Measurements from ENCODE around the gene WNT4.

WNT4 gene

GRCh38 chr1:22143065-22144033 is at the start of gene WNT4:
TSS of gene WNT4 (minus strand) at chr1:22143097. CDS start at chr1:22142922, 175 bp downstream.
- peak; percentile 33 for DNase-seq

DNA sequence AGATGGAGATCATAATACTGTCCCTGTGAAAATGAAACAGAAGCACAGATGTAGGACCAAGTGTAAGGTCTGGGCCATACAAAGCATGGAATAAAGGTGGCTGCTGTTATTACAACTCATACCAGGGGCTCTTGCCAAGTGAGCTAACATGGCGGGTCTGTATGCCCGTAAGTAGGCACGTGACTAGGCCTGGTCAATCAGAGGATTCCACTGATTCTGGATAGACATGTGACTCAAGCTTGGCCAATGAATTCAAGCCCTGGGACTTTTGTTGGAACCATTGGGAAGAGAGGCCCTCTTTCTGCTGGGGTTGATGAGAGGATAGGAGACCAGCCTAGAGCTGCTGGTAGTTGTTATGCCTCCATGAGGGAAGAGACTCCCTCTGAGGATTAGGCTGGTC is 47.8 kb upstream of the WNT4 start:
- no peak for DNase-seq

- DNase-seq, result no peak
These were observed 47.4 kb upstream of the WNT4 start for GRCh38 chr1:22190251-22190650.

- DNase-seq, result no peak
These were observed 46.7 kb upstream of the WNT4 start for GRCh38 chr1:22189619-22190018.

DNA sequence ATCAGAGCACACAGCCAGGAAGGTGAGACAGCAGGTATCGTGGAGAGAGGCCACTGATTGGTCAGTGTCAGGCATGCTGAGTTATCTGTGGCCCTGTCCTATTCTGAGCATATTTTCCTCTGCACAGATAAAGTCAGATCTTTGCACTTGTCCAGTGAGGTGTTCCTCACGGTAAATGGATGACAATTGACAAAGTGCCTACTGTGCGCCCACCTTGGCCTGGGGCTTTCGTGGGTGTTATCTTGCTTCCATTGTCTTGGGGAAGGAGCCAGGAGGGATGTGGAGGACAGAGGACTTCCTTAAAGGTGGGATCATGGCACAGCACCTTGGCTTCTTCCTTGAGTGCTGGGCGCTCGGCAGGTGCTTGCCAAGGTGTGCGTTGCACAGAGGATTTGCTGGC is 46.0 kb upstream of the WNT4 start:
- no peak for DNase-seq

DNA sequence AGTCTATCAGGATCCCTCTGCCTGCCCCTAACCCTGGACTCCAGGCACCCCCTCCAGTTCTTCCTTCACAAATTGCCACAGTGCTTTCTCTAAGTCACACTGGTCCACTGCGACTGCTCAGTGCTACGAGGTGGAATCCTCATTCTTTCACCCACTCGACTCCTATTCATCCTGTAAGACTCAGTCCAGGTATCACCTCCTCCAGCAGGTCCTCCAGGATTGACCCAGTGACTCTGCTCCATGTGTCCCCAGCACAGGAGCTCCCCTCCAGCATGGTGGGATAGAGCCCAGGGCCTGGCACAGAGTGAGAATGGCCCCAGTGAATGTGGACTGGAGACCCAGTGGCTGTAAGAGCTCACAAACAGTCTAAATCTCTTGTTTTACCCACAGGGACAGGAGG is 45.5 kb upstream of the WNT4 start:
- no peak for DNase-seq

DNA sequence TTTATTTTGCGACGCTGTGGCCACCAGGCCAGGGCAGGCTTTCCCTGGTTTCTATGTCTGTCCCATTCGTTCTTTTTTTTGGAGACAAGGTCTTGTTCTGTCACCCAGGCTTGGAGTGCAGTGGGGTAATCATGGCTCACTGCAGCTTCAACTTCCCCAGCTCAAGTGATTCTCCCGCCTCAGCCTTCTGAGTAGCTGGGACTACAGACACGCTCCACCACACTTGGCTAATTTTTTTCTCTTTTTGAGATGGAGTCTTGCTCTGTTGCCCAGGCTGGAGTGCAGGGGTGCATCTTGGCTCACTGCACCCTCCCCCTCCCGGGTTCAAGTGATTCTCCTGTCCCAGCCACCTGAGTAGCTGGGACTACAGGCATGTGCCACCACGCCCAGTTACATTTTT is 43.4 kb upstream of the WNT4 start:
- no peak for DNase-seq

GRCh38 chr1:22184892-22185612 is 42.2 kb upstream of the WNT4 start:
- peak; percentile 19 for DNase-seq

GRCh38 chr1:22184454-22184853 is 41.6 kb upstream of the WNT4 start:
- no peak for DNase-seq

DNA sequence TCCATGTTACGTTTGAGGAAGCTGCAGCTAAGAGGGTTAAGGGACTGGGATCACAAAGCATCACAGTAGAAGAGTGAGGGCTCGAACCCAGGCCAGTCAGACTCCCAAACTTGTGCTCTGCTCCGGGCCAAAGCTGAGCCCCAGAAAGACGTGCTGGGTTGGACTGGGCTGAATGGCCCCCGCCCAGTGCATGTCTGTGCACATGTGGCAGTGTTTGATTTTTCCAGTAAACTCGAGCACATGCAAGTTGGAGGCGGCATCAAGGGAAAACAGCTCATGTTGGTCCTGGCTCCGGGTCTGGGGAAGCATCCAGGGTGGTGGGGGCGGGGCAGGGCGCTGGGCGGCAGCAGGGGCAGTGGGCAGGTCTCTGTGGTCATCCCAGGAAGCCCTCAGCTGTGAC is 39.8 kb upstream of the WNT4 start:
- DNase-seq, result no peak

GRCh38 chr1:22179197-22179803 is 36.4 kb upstream of the WNT4 start:
- DNase-seq, result no peak

DNA sequence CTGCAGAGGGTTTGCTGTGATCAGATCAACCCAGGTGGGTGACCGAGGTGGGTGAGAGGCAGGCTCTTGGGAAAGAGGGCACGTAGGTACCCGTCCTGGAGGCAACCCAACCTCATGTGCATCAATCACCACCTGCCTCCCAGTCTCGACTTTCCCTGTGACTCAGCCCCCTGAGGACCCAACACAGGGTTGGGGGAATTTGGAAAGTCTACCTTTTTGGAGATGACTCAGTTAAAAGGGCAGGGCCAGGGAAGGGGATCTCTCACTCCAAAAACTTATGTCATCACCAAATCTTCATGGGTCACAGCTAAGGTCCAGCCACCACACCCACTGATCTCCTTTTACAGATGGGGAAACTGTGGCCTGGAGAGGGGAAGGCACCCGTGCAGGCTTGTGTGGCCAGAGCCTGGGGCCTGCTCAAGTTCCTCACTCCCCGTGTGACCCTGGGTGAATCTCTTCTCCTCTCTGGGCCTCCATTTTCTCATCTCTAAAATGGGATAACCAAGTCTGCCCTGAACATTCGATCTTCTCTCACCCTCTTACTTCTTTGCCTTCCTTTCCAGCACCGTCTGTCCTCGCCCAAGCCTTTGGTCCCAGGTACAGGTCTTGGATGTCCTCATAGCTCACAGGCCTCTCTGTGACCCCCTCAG is 34.6 kb upstream of the WNT4 start:
- DNase-seq, result no peak

DNA sequence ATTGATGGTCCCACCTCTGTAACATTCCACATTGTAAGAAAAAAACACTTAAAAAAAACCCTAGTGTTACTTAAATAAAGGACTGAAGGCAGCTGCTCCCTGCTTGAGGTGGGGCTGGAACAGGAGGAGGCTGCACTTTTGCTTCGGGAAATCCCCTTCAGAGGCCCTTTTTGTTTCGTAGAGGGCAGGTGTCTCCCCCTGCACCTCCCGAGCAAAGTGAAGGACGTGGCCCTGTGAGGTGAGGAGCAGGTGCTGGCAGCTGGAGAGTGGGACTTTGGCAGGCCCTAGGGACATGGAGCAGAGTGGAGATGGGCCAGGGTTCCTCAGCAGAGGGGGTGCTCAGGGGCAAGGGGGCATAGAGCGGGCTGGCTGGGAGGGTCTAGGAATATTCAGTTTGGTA is 33.4 kb upstream of the WNT4 start:
- no peak for DNase-seq

GRCh38 chr1:22174446-22175220 is 31.7 kb upstream of the WNT4 start:
- peak; percentile 89 for DNase-seq

GRCh38 chr1:22171951-22172715 is 29.2 kb upstream of the WNT4 start:
- DNase-seq, result no peak

DNA sequence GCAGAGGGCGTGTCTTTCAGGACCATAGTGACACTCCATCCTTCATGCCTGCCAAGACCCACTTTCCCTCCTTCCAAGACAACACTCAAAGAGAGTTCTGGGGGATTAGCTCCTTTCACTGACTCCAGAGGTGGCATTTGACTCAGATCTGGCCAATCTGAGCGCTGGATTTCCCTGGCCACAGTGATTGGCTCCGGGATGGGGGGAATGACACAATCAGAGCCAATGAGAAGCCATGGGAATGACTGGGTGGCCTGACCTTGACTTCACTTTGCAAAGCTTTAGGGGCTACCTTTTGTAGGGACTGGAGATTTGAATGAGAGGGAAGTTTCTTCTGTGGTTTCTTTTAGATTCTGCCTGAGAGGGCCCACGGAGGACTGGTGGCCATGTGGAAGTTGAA is 26.9 kb upstream of the WNT4 start:
- DNase-seq, result no peak

DNA sequence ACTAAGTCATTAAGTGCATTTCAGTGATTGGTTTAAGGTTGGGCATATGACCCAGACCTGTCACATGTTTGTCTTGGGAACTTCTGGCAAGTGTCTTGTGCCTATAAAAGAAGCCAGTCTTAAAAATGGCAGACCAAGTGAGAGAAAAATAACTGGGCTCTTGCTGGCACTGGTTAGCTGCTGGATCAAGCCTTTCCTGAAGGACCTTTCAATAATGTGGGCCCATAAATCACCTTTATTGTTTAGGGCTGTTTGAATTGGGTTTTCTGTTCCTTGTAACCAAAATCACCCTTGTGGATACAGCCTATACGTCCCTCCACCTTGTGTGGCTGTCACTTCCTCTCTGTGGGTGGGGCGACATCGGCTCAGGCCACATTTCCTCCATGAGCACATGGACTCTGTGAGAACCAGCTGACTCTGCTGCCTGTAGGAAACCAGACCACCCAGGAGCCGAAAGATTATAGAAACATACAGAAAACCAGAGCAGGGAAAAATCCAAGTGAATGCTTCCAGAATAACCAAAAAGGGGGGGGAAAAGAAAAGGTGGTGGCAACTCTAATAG is 25.6 kb upstream of the WNT4 start:
- peak; percentile 43 for DNase-seq

DNA sequence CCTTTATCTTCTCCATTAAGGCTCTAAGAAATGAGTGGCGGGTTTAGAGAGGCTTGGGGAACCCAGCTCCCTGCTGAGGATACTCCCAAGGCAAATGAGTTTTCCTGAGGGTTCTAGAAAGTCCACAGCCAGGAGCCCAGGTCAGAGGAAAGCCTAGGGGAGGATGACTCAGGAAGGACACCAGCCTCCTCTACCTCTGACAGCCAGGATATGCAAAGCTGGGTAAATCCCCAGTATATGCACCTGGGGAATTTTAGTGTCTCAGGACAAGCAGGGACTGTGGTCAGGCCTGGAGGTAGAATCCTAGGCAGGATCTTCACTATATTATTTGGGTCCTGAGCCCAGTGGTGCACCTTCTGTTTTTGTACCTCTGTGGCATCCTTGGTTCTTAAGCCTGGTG is 23.5 kb upstream of the WNT4 start:
- DNase-seq, result no peak

- no peak for DNase-seq
These were observed 22.2 kb upstream of the WNT4 start for GRCh38 chr1:22164841-22165808.

DNA sequence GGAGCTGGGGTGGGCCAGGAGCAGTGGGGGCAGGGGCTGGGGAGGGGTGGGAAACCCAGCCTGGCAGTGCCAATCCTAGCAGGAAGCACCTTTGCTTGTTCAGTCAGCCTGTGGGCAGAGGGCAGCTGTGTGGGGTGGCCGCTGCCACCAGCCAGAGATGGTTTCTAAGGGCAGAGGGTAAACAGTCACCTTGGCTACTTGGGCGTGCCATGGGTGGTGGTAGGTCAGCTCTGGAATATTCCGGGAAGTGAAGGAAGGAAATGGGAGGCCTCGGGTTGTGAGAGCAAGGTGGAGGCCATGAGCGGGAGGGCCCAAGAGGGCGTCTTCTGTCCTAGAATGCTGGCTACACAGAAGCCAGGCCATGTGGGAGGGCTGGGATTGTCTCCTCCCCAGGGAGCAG is 20.7 kb upstream of the WNT4 start:
- DNase-seq, result no peak

All from hematopoietic multipotent progenitor cell treated with erythropoietin and hydrocortisone succinate and interleukin-3 and kit ligand, for 4 days (in vitro differentiated cells).